H1 (cell line): ENCODE measurements around the gene ATL3.

Experiments
- EP300 ChIP-seq, 2 experiments: IDR thresholded peaks; 1 replicate in 1 of 2; 2 replicates in 1 of 2; pipeline ENCODE4 v1.6.1; 2011 to 2012; ENCODE audit warnings: low read depth in 2 of 2, low read length in 2 of 2, mild to moderate bottlenecking in 2 of 2, borderline replicate concordance in 1 of 2, inconsistent platforms in 1 of 2, moderate library complexity in 1 of 2
- POLR2A ChIP-seq, 2 experiments: IDR thresholded peaks; 1 replicate in 1 of 2; 2 replicates in 1 of 2; pipeline ENCODE4 v1.6.1; 2011; ENCODE audit warnings: low read depth in 2 of 2, low read length in 2 of 2, mild to moderate bottlenecking in 2 of 2; ENCODE audit errors: control extremely low read depth in 1 of 2
- SUZ12 ChIP-seq: fragments of 200-600 bp; sonication (generic); IDR thresholded peaks from 2 replicates; pipeline ENCODE4 v1.6.1; 2012; ENCODE audit warnings: mild to moderate bottlenecking, inconsistent platforms, low read length, moderate library complexity, mixed read lengths
- USF2 ChIP-seq: IDR thresholded peaks from 2 replicates; pipeline ENCODE4 v1.6.1; 2011; ENCODE audit warnings: low read length, improper control_type of control experiment
- TF ChIP-seq, protein P1 (sequence below), 3 experiments: IDR thresholded peaks; 1 replicate in 2 of 3; 2 replicates in 1 of 3; pipeline versions ENCODE4 v1.5.1 to v1.6.1; 2011; ENCODE audit warnings: low read length in 3 of 3, mild to moderate bottlenecking in 3 of 3, inconsistent platforms in 2 of 3, low read depth in 1 of 3, moderate library complexity in 1 of 3; ENCODE audit not compliant: insufficient read depth in 1 of 3; ENCODE audit errors: control extremely low read depth in 1 of 3

GRCh38 chr11:63666874-63667273, 4.3 kb downstream of the ATL3 start:
- TF ChIP-seq, protein P1, sequence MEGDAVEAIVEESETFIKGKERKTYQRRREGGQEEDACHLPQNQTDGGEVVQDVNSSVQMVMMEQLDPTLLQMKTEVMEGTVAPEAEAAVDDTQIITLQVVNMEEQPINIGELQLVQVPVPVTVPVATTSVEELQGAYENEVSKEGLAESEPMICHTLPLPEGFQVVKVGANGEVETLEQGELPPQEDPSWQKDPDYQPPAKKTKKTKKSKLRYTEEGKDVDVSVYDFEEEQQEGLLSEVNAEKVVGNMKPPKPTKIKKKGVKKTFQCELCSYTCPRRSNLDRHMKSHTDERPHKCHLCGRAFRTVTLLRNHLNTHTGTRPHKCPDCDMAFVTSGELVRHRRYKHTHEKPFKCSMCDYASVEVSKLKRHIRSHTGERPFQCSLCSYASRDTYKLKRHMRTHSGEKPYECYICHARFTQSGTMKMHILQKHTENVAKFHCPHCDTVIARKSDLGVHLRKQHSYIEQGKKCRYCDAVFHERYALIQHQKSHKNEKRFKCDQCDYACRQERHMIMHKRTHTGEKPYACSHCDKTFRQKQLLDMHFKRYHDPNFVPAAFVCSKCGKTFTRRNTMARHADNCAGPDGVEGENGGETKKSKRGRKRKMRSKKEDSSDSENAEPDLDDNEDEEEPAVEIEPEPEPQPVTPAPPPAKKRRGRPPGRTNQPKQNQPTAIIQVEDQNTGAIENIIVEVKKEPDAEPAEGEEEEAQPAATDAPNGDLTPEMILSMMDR (IDR thresholded peaks at IDR 0.05; ENCODE audit: control extremely low read depth in 1 of 3, insufficient read depth in 1 of 3, low read depth in 1 of 3, low read length in 3 of 3) = no peak
- no peak for TF ChIP-seq SUZ12
- no peak for TF ChIP-seq USF2
- TF ChIP-seq EP300 (IDR thresholded peaks at IDR 0.05; ENCODE audit: borderline replicate concordance in 1 of 2, low read depth in 2 of 2, low read length in 2 of 2) = no peak
- TF ChIP-seq POLR2A (IDR thresholded peaks at IDR 0.05; ENCODE audit: control extremely low read depth in 1 of 2, low read depth in 2 of 2, low read length in 2 of 2) = no peak
